Measurements from ENCODE around the gene GCNT3. TPM values are rescaled to one million over a fixed set of nuclear protein-coding genes. Genes with fewer than 3 reads are reported as not detected.

Gene GCNT3
- total RNA-seq, result 72.3 TPM

GRCh38 chr15:59611276-59612260 is at the start of gene GCNT3:
GCNT3 (plus strand) TSS chr15:59611783; CDS start chr15:59618239, 6,456 bp downstream.
- peak; percentile 78 for DNase-seq (ENCODE audit: low spot score)

GRCh38 chr15:59562448-59563186 is 49.0 kb upstream of the GCNT3 start:
- DNase-seq (ENCODE audit: low spot score), result no peak

- no peak for DNase-seq (ENCODE audit: low spot score)
These were observed 46.3 kb upstream of the GCNT3 start for GRCh38 chr15:59565299-59565698.

- no peak for DNase-seq (ENCODE audit: low spot score)
These were observed 44.3 kb upstream of the GCNT3 start for GRCh38 chr15:59567324-59567723.

- DNase-seq (ENCODE audit: low spot score), result no peak
These were observed 42.1 kb upstream of the GCNT3 start for GRCh38 chr15:59569477-59569876.

GRCh38 chr15:59570315-59570714 is 41.3 kb upstream of the GCNT3 start:
- DNase-seq (ENCODE audit: low spot score), result peak; percentile 77

GRCh38 chr15:59571606-59572005 is 40.0 kb upstream of the GCNT3 start:
- no peak for DNase-seq (ENCODE audit: low spot score)

GRCh38 chr15:59583088-59583487 is 28.5 kb upstream of the GCNT3 start:
- DNase-seq (ENCODE audit: low spot score), result no peak

- no peak for DNase-seq (ENCODE audit: low spot score)
These were observed 24.3 kb upstream of the GCNT3 start for GRCh38 chr15:59587085-59587826.

GRCh38 chr15:59590027-59590426 is 21.6 kb upstream of the GCNT3 start:
- DNase-seq (ENCODE audit: low spot score), result no peak

GRCh38 chr15:59591356-59591755 is 20.2 kb upstream of the GCNT3 start:
- no peak for DNase-seq (ENCODE audit: low spot score)

GRCh38 chr15:59594493-59594942 is 17.1 kb upstream of the GCNT3 start:
- DNase-seq (ENCODE audit: low spot score), result peak; percentile 68

GRCh38 chr15:59594991-59595390 is 16.6 kb upstream of the GCNT3 start:
- DNase-seq (ENCODE audit: low spot score), result no peak

GRCh38 chr15:59595434-59595915 is 16.1 kb upstream of the GCNT3 start:
- peak; percentile 77 for DNase-seq (ENCODE audit: low spot score)

- no peak for DNase-seq (ENCODE audit: low spot score)
These were observed 14.9 kb upstream of the GCNT3 start for GRCh38 chr15:59596640-59597039.

GRCh38 chr15:59598461-59598860 is 13.1 kb upstream of the GCNT3 start:
- no peak for DNase-seq (ENCODE audit: low spot score)

- DNase-seq (ENCODE audit: low spot score), result no peak
These were observed 5.6 kb upstream of the GCNT3 start for GRCh38 chr15:59605994-59606393.

- no peak for DNase-seq (ENCODE audit: low spot score)
These were observed 1.6 kb upstream of the GCNT3 start for GRCh38 chr15:59609730-59610712.

- no peak for DNase-seq (ENCODE audit: low spot score)
These were observed 2.6 kb downstream of the GCNT3 start for GRCh38 chr15:59614153-59614552.

GRCh38 chr15:59615661-59616060 is 4.1 kb downstream of the GCNT3 start:
- DNase-seq (ENCODE audit: low spot score), result no peak
